ENCODE results near the gene SOX15. TPM values are rescaled to one million over a fixed set of nuclear protein-coding genes. Genes with fewer than 3 reads are reported as not detected.

The SOX15 gene
- total and polyA plus RNA-seq, 4 donors: 0.68 to 1.1 (median 0.86) TPM; not detected in 1

DNA sequence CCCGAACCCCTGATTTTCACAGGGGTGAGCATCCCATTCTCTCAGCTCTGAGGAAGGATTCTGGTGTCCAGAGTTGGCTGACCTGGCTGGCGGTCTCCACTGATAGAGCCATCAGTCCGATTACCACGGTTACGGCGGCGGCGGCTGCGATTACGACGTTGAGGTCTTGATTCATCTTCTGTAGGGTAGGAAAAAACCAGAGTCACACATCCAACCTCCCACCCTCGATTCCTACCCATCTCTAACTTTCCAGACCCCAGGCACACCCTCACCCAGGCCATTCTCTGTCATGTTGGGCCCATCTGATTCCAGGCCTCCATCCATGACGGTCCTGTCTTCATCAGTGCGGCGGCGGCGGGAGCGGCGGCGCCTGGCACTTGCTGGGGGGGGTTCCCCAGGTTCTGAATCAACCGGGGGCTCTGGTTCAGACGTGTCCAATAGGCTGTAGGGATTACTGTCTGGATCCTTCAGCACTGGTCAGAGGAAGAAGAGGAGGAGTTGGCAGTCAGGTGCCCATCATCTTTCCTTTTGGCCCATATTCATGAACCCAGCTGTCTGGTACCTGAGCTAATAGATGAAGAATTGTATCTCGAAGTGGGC, 2.6 kb upstream of the SOX15 start:
- Histone ChIP-seq H3K27me3 (ENCODE audit: control insufficient read depth in 3 of 3, insufficient read depth in 3 of 3, low read length in 2 of 3) (no peaks in the 10 kb centered on the region), H3K9me3 (ENCODE audit: control insufficient read depth in 4 of 4, insufficient read depth in 3 of 4, low read length in 3 of 4) (no peaks in the 10 kb centered on the region), H3K4me3 (no peak overlapping the region), H3K27ac (ENCODE audit: low read depth in 1 of 2, low read length in 1 of 2) (no peak overlapping the region), H3K9ac (ENCODE audit: insufficient read depth in 1 of 2, low read length in 2 of 2) (no peak overlapping the region), H3K4me1 (ENCODE audit: control insufficient read depth in 5 of 5, insufficient read depth in 5 of 5, low read length in 5 of 5) (peaks cover 0 to 7% (median 6%) of the 10 kb centered on the region in 5 donors), H3K36me3 (ENCODE audit: control insufficient read depth in 4 of 4, insufficient read depth in 4 of 4, low read length in 4 of 4) (peaks cover 37 to 55% (median 48%) of the 10 kb centered on the region in 4 donors)
- 93 to 94% methylated on average over 23 of the region's 23 CpGs for WGBS, 2 donors
- no peak for ATAC-seq (ENCODE audit: insufficient read depth, low FRiP score)
- no peak for DNase-seq
- TF ChIP-seq CTCF (IDR thresholded peaks at IDR 0.05; ENCODE audit: control extremely low read depth, extremely low read depth): no peak

DNA sequence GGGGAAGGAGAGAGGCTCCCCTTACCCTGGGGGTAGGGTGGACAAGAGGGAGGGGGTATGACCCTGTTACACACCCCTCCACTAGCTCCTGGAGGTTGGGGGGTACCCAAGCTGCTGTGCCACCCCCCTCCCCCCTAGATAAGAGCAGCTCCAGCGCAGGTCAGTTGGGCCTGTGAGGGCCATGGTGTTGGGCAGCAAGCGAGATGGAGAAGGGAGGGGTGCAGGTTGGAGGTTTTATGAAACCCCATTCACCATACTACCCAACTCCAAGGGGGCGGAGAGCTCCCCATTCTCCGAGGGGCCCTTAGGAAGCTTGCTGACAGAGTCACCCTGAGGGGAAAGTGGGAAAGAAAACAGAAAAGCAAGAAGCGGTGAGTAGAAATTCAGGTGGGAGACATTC, 1.7 kb upstream of the SOX15 start:
- WGBS, 2 donors: 95% methylated on average over 5 of the region's 5 CpGs
- Histone ChIP-seq H3K27me3 (ENCODE audit: control insufficient read depth in 3 of 3, insufficient read depth in 3 of 3, low read length in 2 of 3) (no peaks in the 10 kb centered on the region), H3K27ac (ENCODE audit: low read depth in 1 of 2, low read length in 1 of 2) (no peak overlapping the region), H3K4me1 (ENCODE audit: control insufficient read depth in 5 of 5, insufficient read depth in 5 of 5, low read length in 5 of 5) (peaks cover 0 to 7% (median 6%) of the 10 kb centered on the region in 5 donors), H3K9me3 (ENCODE audit: control insufficient read depth in 4 of 4, insufficient read depth in 3 of 4, low read length in 3 of 4) (no peaks in the 10 kb centered on the region), H3K4me3 (no peak overlapping the region), H3K9ac (ENCODE audit: insufficient read depth in 1 of 2, low read length in 2 of 2) (no peak overlapping the region), H3K36me3 (ENCODE audit: control insufficient read depth in 4 of 4, insufficient read depth in 4 of 4, low read length in 4 of 4) (peaks cover 37 to 55% (median 50%) of the 10 kb centered on the region in 4 donors)
- DNase-seq (no peak), ATAC-seq (ENCODE audit: insufficient read depth, low FRiP score) (no peak)
- TF ChIP-seq CTCF (IDR thresholded peaks at IDR 0.05; ENCODE audit: control extremely low read depth, extremely low read depth): no peak

- Histone ChIP-seq H3K9ac (ENCODE audit: insufficient read depth in 1 of 2, low read length in 2 of 2) (no peak overlapping the region), H3K4me3 (no peak overlapping the region), H3K27ac (ENCODE audit: low read depth in 1 of 2, low read length in 1 of 2) (no peak overlapping the region), H3K9me3 (ENCODE audit: control insufficient read depth in 4 of 4, insufficient read depth in 3 of 4, low read length in 3 of 4) (no peaks in the 10 kb centered on the region), H3K36me3 (ENCODE audit: control insufficient read depth in 4 of 4, insufficient read depth in 4 of 4, low read length in 4 of 4) (peaks cover 37 to 53% (median 46%) of the 10 kb centered on the region in 4 donors), H3K4me1 (ENCODE audit: control insufficient read depth in 5 of 5, insufficient read depth in 5 of 5, low read length in 5 of 5) (peaks cover 0 to 7% (median 6%) of the 10 kb centered on the region in 5 donors), H3K27me3 (ENCODE audit: control insufficient read depth in 3 of 3, insufficient read depth in 3 of 3, low read length in 2 of 3) (no peaks in the 10 kb centered on the region)
- ATAC-seq (ENCODE audit: insufficient read depth, low FRiP score) (no peak), DNase-seq (no peak)
- TF ChIP-seq CTCF (IDR thresholded peaks at IDR 0.05; ENCODE audit: control extremely low read depth, extremely low read depth): no peak
- 78 to 82% methylated on average over 4 of the region's 4 CpGs for WGBS, 2 donors
Measured at GRCh38 chr17:7590743-7591142, 849 bp upstream of the SOX15 start.

Measured in lung (tissue), 12 donors.